GM19463 (cell line): Measurements from ENCODE around the gene DOCK4.

Source experiments
- ATAC-seq: cut with Tn5 transposase; IDR thresholded peaks from one replicate; pipeline ENCODE4 v1.9.1; 2021; ENCODE audit warnings: mild to moderate bottlenecking, moderate library complexity; ENCODE audit not compliant: unreplicated experiment

The DOCK4 gene

DNA sequence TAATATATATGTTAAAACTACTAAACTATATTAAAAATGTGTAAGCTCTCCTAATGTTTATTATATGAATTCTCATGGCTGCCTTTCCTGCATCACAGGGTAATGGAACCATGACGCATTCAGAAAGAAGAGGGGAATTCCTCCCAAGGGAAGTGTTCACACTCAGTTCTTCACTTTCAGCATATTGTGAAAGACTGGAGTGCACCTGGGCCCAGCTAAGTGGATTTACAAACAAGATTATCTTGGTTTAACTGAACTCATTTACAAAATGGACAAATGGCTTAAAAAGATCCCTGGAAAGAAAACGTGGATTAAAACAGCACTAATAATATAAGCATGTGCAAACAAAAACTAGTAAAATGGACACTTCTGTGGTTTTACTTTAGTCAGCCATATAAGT is 149.8 kb downstream of the DOCK4 start:
- ATAC-seq = peak; percentile 85

DNA sequence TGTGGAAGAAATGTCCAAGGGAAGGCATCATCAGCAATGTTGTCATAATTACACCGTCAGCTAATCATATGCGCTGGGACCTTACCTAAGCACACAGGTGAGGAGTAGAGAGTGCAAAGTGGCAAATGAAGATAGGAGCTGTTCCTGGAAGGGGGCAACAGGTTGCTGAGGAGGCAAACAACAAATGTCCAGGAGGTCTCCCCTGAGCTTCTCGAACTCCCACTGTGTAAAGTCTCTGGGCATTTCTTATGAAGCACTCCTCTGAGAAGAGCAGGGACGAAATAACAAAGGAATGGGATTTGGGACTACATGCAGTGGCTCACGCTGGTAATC is 152.5 kb downstream of the DOCK4 start:
- ATAC-seq = no peak

DNA sequence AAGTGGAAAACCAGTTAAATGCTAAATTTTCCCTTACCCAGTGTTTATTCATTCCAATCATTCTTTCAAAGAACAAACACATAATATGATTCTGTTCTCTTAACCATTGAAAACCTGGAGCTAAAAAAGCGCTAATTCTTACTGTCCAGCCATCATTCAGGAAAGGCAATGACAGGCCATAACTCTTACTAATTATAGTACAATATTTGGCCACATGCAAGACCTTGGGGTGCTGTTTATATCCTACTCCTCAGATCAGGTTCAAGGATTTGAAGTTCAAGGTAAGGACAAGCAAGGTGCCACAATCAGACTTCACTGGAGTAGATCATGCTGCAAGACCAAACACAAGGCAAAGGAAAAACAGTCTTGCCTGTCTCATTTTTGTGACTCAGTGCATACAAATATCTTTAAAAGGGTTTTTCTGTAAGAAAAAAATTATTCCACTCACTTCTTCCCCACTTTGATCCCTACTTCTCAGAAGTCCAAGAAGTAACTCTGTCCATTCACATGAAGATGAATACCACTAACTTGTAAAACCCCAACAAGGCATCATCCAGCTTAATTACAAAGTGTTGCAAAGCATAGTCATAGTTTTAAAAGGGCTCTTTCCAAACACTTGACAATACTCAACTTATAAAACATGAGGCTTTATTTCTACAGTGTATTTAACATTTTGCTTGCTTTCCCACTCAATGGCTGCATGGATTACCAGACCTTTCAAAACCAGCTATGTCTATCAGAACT is 153.0 kb downstream of the DOCK4 start:
- ATAC-seq = no peak

DNA sequence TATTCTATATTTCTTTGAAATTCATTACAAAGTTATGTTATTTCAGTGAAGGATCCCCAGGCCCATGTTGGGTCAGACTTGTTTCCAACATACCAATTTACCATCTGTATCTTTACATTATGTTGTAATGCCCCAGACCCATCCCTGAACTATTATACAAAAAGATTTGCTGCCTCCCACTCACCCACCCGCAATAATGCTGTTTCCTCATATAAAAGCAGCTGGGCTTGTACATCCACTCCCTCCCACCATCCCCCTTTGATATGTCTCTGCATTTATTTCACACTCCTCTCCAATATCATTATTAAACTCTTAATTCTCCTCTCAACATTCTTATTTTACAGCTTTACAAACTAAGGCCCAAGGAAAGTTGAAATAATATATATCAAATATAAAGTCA is 153.7 kb downstream of the DOCK4 start:
- no peak for ATAC-seq

DNA sequence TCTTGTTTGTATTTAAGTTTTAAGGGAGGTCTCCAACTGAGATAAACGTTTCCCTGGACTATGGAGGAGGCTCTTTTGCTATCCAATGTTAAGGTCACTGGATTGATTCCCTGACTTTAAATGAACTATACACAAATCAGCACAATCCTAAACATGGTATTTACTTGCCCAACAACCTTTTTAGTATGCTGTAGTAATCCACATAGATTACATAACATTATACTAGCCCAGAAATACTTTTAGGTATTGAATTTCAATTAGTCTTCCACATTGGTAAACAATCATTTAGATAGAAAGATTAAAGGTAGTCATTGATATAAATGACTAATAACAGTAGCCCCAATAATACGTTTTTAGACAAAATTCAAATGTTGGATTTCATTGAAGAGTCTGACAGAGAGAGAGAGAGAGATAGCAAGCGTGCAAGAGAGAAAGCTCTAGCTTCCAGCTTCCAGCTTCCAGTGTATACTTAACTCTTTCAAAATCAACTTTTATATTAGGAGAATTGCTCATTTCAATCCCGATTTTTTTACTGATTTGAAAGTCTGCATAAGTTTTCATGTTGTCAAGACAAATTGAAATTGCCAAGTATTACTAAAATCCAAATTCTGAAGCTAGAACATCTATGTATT is 155.8 kb downstream of the DOCK4 start:
- ATAC-seq = no peak

DNA sequence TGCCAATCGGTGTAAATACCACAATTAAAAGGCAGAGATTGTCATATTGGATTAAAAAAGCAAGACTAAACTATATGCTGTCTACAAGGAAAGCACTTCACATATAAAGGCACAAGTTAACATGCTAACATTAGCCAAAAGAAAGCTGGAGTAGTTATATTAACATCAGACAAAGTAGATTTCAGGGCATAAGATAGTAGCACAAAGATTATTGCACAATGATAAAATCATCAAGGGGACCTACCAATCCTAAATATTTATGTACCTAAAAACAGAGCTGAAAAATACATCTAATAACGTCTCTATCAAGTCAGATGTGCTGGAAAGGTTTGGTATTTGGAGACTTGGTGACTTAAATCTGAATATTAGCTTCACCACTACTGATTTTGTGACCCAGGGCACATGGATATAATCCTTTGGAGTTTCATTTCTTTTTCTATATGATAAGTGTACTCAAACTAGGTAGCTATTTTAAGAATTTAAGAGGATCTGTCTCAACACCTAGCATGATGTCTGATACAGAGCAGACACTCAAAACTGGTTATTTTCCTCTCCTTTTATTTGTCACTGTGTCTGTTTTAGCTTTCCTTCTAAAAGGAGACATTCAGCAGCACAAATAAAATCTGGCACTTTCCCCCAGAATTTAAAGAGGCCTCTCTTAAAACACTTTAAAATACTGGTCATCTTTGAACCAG is 156.5 kb downstream of the DOCK4 start:
- ATAC-seq = no peak

DNA sequence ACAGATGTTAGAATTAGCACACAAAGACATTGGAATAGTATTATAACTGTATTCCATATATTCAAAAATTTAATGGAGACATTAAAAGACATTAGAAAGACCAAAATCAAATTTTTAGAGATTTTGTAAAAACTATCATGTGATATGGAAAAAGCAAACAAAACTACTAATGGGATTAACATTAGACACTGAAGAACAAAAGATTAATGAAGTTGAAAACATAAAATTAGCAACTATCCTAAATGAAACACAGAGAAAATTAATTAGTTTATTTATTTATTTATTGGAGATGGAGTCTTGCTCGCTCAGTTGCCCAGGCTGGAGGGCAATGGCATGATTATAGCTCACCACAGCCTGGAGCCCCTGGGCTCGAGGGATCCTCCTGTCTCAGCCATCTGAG is 158.8 kb downstream of the DOCK4 start:
- no peak for ATAC-seq

DNA sequence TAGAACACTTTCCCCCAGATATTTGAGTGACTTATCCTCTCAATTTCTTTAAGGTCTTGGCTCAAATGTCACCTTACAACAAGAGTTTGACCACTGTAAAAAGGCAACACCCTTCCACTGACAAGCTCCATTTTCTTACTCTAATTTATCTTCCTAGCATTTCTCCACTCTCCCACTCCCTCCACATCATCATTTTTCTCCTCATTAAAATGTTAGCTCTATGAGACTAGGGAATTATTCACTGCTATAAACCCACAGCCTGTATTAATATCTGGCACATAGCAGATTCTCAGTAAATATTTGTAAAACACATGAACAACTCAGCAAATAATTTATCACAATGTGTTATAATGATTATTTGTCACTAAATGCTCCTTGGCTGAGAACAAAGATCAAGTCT is 161.0 kb downstream of the DOCK4 start:
- ATAC-seq = no peak

DNA sequence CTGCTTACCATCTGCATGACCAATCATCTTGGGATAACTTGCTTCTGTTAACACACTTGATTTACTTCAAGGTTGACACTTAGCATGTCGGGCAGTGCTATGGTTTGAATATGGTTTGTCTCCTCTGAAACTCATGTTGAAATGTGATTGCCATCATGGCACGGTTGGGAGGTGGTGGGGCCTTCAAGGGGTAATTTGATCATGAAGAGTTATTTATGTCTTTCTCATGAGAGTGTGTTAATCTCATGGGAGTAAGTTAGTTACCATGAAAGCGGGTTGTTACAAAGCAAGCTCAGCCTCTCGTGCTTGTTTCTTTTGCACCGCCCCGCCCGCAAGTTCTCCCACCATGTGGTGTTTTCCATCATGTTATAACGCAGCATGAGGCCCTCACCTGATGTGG is 163.6 kb downstream of the DOCK4 start:
- ATAC-seq = no peak

DNA sequence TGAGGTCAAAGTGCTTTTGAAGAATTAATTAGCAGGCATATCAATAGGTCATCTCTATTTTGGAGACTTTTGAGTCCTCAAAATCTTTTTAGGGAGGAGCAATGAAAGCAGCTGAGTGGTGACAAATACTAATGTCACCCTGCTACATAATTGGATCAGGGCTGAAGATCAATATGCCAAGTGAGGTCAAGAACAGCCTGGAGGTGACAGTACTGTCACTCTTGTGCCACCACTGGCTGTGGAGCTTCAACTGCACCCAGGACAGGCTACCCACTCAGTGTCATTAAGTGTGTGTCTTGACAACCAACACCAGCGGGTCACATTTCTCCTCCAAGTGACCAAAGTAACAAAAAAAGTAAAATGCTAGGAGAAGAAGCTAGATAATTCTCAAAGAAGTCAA is 167.8 kb downstream of the DOCK4 start:
- no peak for ATAC-seq

DNA sequence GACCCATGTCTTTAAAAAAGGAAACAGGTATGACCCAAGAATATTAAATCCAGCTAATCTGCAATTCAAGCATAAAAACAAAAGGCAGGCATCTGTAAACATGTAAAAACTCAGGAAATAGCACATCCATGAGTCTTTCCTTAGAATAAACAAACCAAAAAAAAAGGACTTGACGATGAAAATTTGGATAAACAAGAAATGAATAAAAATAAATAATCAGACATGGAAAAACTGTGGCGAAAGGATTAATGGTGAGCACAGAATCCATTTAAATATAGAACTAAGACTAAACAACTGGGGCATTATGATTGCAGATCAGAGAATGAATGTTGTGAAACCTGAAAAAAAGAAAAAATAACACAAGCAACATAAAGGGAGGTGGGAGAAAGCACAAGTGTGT is 170.1 kb downstream of the DOCK4 start:
- no peak for ATAC-seq

DNA sequence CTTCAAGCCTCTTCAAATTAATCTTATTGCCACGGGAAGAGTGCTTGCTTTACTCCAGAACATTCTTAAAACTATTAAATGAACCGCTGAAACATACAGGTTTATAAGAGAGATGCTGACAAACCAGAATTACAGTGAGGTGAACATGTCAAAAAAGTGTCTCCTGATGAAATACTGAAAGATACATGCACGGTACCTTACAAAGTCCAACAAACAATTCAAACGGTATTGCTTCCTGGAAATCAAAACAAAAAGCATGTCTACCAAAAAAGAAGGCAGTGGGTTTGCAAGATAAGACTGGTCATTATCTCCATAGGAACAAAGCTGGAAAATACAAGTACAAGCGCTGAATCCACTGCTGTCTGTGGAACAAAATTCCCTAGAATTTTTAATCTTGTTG is 174.5 kb downstream of the DOCK4 start:
- ATAC-seq = no peak

DNA sequence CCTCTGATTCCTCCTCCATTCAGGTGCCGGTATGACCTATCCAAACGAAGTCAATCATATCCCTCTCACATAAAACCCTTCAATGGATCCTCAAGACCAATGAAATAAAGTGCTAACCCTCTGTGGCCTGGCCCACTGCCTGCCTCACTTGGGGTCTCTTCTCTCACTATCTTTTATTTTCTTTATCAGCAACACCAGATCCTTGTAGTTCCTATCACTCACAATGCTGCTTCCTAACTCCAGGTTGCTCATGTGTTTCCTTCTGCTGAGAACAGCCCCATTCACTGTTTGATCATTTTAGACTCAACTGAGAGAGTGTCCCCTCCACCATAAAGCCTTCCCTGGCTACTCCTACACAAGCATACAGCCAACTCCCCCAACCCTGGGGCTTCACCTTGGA is 180.6 kb downstream of the DOCK4 start:
- ATAC-seq = no peak

DNA sequence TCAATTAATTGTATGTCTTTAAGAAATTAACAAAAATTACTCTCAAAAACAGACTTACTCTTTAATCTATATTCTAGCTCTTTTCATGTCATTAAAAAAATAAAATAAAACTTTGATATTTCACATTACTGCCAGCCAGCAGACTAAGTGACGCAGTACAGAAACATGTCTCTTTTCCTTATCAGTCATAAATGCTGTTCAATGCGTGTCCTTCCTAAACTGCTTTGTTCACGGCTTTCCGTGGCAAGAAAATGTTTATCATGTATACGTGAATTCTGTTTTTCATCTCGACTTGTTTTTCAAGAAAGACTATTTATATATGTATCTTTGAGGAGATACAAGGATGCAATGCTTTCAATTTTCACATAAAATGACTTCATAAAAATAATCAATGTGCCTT is 182.4 kb downstream of the DOCK4 start:
- ATAC-seq = no peak

DNA sequence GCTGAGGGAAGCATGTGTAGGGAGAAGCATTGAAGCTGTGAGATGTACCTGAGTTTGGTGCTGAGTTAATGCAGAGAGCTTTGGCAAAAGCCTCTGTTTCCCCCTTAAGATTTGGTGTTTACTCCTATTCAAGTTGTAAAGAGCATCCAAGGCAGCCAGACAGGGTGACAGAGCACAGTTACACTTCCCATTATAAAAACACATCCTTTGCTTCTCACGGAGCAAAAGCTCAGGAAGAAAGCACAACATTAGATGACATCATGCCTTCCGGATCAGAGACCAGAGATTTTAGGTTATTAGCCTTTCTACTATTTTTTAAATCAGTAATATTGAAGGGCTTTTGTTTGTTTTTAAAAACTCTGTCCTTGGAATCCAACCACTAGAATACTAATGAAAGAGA is 182.9 kb downstream of the DOCK4 start:
- no peak for ATAC-seq

DNA sequence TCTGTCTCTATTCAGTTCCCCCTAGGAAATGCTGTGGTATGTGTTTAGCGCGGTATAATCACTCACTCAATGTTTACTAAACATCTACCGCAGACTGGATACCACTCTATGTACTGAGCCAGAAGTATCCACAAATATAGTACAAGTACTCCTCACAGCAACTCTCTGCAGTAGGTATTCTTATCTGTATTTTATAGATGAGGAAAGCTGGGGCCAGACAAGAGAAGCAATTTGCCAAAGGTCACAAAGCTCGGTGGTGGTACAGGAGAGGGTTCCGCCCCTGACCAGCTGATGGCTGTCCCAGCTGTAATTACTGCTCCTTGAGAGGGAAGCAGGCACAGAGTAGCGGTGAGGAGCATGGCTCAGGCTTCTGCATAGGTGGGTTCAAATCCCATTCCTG is 184.1 kb downstream of the DOCK4 start:
- no peak for ATAC-seq

DNA sequence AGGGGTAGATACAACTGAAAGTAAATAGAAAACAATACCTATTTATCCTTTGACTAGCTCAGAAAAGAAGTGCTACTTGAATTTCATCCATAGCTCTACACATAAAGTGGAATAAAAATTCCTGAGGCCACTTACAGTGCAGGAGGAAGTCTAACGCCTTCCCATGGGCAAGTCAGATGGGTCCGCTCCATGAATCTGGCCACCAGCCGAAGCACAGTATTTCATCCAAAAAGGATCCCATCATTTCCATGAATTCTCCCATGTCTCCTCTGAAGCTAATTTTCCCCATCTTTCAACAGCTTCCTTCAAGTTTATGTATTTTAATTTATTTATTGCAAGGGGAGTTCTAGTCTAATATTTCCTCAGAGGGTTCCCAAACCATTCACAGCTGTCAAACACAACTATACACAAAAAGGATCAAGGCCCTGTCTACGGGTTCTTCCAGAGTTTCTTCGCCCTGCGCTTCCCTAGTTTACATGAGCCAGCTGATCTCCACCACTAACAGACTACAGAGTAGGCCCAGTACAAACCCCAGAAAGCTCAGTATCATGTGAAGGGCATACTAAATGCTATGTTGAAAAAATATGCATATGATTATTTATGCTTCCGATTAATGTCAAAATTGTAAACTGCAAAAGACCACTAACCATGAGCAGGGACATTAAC is 184.7 kb downstream of the DOCK4 start:
- no peak for ATAC-seq

DNA sequence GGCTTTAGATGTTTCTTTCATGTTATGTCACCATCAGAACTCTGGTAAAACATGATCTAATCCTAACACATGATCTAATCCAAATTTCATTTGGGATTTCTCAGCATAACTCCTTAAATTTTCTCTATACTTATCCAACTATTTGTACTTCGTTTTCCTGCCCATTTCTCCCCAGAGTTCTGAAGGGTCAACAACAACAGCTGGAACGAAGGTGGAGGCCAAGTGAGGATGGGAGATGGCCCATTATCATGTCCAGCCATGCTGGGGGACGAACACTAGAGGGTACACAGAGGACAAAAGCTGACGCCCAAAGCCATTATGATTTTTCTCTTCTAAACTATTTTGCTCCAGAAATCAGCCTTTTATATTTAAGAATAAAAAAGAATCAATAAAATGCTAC is 185.4 kb downstream of the DOCK4 start:
- ATAC-seq = no peak

DNA sequence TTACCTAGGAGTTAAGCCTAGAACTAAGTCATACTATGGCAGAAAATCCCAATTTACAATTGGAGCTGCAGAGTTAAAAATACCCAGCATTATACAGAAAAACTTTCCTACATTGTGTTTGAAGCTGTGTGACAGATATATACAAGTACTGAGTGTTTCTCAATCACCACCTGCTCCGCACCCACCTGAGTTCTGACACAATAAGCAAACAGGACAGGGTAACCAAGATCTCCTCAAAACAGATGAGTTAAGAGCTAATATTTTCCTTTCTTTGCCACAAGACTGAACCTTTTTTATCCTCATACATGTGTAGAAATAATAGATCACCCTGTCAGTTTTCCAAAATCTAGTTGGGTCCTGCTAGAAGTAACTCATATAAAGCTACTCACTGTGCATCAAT is 186.3 kb downstream of the DOCK4 start:
- ATAC-seq = no peak

DNA sequence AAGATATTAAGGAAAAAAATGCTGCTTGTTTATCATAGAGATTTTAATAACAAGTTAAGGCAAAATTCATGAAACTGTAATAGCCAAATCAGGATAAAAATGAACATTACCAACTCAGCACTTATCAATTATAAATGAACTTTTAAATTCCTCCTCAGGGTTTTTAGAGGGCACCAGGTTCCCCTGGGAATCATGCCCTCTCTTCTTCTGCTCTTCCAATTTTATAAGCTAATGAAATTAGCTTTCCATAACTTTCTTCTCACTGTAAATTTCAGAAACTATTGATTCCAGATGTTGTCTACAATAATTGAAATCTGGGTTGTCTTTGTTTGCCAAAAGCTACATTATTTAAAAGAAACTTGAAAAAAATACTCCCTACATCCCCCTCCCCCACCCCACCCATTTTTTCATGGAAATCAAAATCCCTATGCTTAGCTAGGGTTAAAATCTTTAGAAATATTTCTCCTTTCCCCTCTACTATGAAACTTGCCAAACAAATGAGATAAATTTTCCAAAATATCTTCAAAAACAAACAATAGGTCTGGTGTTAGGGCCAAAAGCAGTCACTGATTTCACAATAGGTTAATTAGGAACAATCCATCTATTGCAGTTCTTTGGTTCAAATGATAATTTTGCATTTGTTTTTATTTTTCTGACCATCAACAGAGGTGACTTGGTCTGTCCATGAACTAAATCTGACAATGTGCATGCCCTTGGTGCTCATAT is 187.7 kb downstream of the DOCK4 start:
- no peak for ATAC-seq

DNA sequence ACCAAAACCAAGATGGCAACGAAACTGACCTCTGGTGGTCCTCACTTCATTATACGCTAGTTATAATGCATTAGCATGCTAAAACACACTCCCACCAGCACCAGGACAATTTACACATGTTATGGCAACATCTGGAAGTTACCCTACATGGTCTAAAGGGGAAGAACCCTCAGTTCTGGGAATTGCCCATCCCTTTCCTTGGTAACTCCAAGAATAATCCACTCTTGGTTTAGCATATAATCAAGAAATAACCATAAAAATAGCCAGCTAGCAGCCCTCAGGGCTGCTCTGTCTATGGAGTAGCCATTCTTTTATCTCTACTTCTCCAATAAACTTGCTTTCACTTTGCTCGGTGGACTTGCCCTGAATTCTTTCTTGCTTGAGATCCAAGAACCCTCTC is 191.1 kb downstream of the DOCK4 start:
- ATAC-seq = no peak
